GM04503 (cell line): ENCODE data around the gene DPYD.
"Not testable (repeated sequence)": the region's sequence is repeated elsewhere in the genome, so short reads cannot be mapped to it uniquely, and the experiment has no call there.

Experiments
- DNase-seq: peaks from one replicate; pipeline ENCODE4 v3.0.0-alpha.2; 2012; ENCODE audit warnings: low read depth

DPYD gene

GRCh38 chr1:97271916-97272788 is 648.7 kb downstream of the DPYD start:
- no peak for DNase-seq

GRCh38 chr1:97270508-97271307 is 650.1 kb downstream of the DPYD start:
- no peak for DNase-seq

GRCh38 chr1:97265630-97266029 is 655.2 kb downstream of the DPYD start:
- no peak for DNase-seq

GRCh38 chr1:97262842-97263241 is 658.0 kb downstream of the DPYD start:
- no peak for DNase-seq

- no peak for DNase-seq
These were observed 662.2 kb downstream of the DPYD start for GRCh38 chr1:97258597-97258996.

GRCh38 chr1:97254731-97255463 is 665.9 kb downstream of the DPYD start:
- no peak for DNase-seq

GRCh38 chr1:97252925-97253324 is 667.9 kb downstream of the DPYD start:
- DNase-seq: no peak

GRCh38 chr1:97252076-97252475 is 668.8 kb downstream of the DPYD start:
- peak; percentile 76 for DNase-seq

- peak; percentile 9 for DNase-seq
These were observed 673.6 kb downstream of the DPYD start for GRCh38 chr1:97247196-97247595.

- DNase-seq: no peak
These were observed 675.2 kb downstream of the DPYD start for GRCh38 chr1:97245682-97246081.

GRCh38 chr1:97245026-97245425 is 675.8 kb downstream of the DPYD start:
- DNase-seq: no peak

- DNase-seq: no peak
These were observed 676.8 kb downstream of the DPYD start for GRCh38 chr1:97243973-97244560.

- DNase-seq: no peak
These were observed 682.0 kb downstream of the DPYD start for GRCh38 chr1:97238816-97239215.

GRCh38 chr1:97231354-97231753 is 689.5 kb downstream of the DPYD start:
- not testable (repeated sequence) for DNase-seq

- no peak for DNase-seq
These were observed 708.2 kb downstream of the DPYD start for GRCh38 chr1:97212671-97213070.

GRCh38 chr1:97210307-97210706 is 710.5 kb downstream of the DPYD start:
- no peak for DNase-seq

GRCh38 chr1:97209381-97209957 is 711.4 kb downstream of the DPYD start:
- DNase-seq: no peak

GRCh38 chr1:97207868-97208267 is 713.0 kb downstream of the DPYD start:
- DNase-seq: no peak

- peak; percentile 34 for DNase-seq
These were observed 716.4 kb downstream of the DPYD start for GRCh38 chr1:97204468-97204867.

- no peak for DNase-seq
These were observed 718.1 kb downstream of the DPYD start for GRCh38 chr1:97202481-97203380.

GRCh38 chr1:97201641-97202040 is 719.2 kb downstream of the DPYD start:
- DNase-seq: no peak
